ENCODE measurements around the gene PRKN. TPM values are rescaled to one million over a fixed set of nuclear protein-coding genes. Genes with fewer than 3 reads are reported as not detected.

Gene PRKN
- total RNA-seq, 1 donor from 2014 or later, result 1.3 TPM

DNA sequence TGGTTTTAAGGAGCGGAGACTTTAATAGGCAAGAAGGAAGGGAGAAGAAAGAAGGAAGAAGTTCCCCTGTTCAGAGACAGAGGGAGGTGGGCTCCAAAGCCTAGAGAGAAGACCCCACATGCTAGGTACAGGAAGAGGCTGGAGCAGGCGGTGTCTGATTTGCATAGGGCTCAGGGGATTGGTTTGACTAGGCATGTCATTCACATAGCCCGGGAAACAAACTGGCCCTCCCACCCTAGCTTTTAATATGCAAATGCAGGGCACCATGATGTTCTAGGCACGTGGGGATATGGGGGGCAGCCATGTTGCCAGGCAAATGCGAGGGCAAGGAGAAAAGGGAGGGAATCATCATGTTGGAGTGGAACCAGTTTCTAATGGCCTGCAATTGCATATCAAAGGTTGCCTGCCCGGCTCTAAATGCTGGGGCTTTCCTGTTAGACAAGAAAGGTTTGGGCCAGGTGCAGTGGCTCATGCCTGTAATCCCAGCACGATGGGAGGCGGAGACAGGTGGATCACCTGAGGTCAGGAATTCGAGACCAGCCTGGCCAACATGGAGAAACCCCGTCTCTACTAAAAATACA, 1419.4 kb downstream of the PRKN start:
- H3K4me3 ChIP-seq (ENCODE audit: insufficient read depth, low read depth, low read length), result no peak overlapping the region
- H4K20me1 ChIP-seq (ENCODE audit: insufficient read depth, low read length), result no peaks in the 10 kb centered on the region
- no peak overlapping the region for H3K9ac ChIP-seq (ENCODE audit: low read length)
- no peak for TF ChIP-seq CTCF (IDR thresholded peaks at IDR 0.05; ENCODE audit: insufficient read depth, low read depth, low read length)
- no peak for TF ChIP-seq EZH2 (IDR thresholded peaks at IDR 0.05; ENCODE audit: insufficient read depth, low read length)
- Mint-ChIP-seq H3K27ac (ENCODE audit: unreplicated experiment) (no peak overlapping the region), H3K9me3 (ENCODE audit: unreplicated experiment) (peaks cover 2% of the 10 kb centered on the region), H3K36me3 (ENCODE audit: low read depth, unreplicated experiment) (no peaks in the 10 kb centered on the region), H3K4me3 (ENCODE audit: unreplicated experiment) (no peak overlapping the region), H3K4me1 (ENCODE audit: low read depth, unreplicated experiment) (no peaks in the 10 kb centered on the region), H3K27me3 (ENCODE audit: low read depth, unreplicated experiment) (no peaks in the 10 kb centered on the region)
- H3K9me3 ChIP-seq (ENCODE audit: insufficient read depth, low read depth, low read length), result no peaks in the 10 kb centered on the region
- no peak overlapping the region for H3K27ac ChIP-seq (ENCODE audit: low read depth, low read length)
- peaks cover 6% of the 10 kb centered on the region for H3K4me1 ChIP-seq (ENCODE audit: insufficient read depth, low read length)
- no peak overlapping the region for H2AFZ ChIP-seq (ENCODE audit: low read depth, low read length)
- no peak for FAIRE-seq
- no peaks in the 10 kb centered on the region for H3K27me3 ChIP-seq (ENCODE audit: insufficient read depth, low read length)
- no peak overlapping the region for H3K4me2 ChIP-seq (ENCODE audit: low read length)
- DNase-seq (ENCODE audit: low read depth), result no peak
- H3K79me2 ChIP-seq (ENCODE audit: insufficient read depth, low read length), result no peaks in the 10 kb centered on the region
- no peaks in the 10 kb centered on the region for H3K36me3 ChIP-seq (ENCODE audit: insufficient read depth, low read length)

- Histone ChIP-seq H3K4me1 (ENCODE audit: insufficient read depth, low read length) (peaks cover 6% of the 10 kb centered on the region), H3K27ac (ENCODE audit: low read depth, low read length) (no peak overlapping the region), H3K9me3 (ENCODE audit: insufficient read depth, low read depth, low read length) (no peaks in the 10 kb centered on the region), H2AFZ (ENCODE audit: low read depth, low read length) (no peak overlapping the region), H3K4me2 (ENCODE audit: low read length) (no peak overlapping the region), H3K36me3 (ENCODE audit: insufficient read depth, low read length) (no peaks in the 10 kb centered on the region), H3K27me3 (ENCODE audit: insufficient read depth, low read length) (no peaks in the 10 kb centered on the region), H3K4me3 (ENCODE audit: insufficient read depth, low read depth, low read length) (no peak overlapping the region), H3K9ac (ENCODE audit: low read length) (no peak overlapping the region), H4K20me1 (ENCODE audit: insufficient read depth, low read length) (no peaks in the 10 kb centered on the region), H3K79me2 (ENCODE audit: insufficient read depth, low read length) (no peaks in the 10 kb centered on the region)
- Mint-ChIP-seq H3K27ac (ENCODE audit: unreplicated experiment) (no peak overlapping the region), H3K9me3 (ENCODE audit: unreplicated experiment) (peaks cover 1% of the 10 kb centered on the region), H3K36me3 (ENCODE audit: low read depth, unreplicated experiment) (no peaks in the 10 kb centered on the region), H3K27me3 (ENCODE audit: low read depth, unreplicated experiment) (no peaks in the 10 kb centered on the region), H3K4me3 (ENCODE audit: unreplicated experiment) (no peak overlapping the region), H3K4me1 (ENCODE audit: low read depth, unreplicated experiment) (no peaks in the 10 kb centered on the region)
- no peak for TF ChIP-seq EZH2 (IDR thresholded peaks at IDR 0.05; ENCODE audit: insufficient read depth, low read length)
- TF ChIP-seq CTCF (IDR thresholded peaks at IDR 0.05; ENCODE audit: insufficient read depth, low read depth, low read length), result no peak
- no peak for DNase-seq (ENCODE audit: low read depth)
- FAIRE-seq, result no peak
Measured at GRCh38 chr6:161305860-161306259, 1421.7 kb downstream of the PRKN start.

DNA sequence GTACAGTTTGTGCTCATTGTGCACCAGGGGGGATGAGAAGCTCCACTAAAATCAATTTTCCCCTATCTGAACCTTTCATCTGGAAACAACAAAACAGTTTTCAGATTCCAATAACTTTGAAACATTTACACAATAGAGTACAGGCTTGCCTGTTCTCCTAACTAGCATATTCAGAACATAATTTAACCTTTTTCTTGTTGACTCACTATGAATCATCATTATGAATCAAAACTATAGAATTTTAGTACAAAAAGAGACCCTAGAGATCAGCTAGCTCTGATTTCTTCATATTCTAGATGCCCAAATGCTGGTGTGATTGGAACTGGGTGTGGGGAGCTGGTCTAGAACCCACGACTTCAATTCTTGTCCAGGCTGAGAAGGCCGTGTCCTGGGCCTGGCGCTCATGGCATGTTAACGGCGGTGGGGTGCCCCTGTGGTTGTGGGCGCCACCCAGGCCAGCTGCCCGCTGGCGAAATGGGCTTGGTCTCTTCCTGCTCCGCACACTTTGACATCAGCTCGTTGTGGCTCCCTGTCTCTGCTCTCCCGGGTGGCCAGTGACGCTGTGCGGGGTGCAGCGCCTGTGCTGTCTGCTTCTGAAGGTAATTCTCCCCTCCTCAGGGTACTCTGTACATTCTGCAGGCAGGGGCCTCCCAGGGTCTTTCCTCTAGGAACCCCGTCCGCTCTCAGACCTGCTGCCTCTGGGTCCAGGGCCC, 1423.8 kb downstream of the PRKN start:
- Histone ChIP-seq H3K27me3 (ENCODE audit: insufficient read depth, low read length) (no peaks in the 10 kb centered on the region), H3K79me2 (ENCODE audit: insufficient read depth, low read length) (no peaks in the 10 kb centered on the region), H3K36me3 (ENCODE audit: insufficient read depth, low read length) (no peaks in the 10 kb centered on the region), H3K9ac (ENCODE audit: low read length) (no peak overlapping the region), H3K27ac (ENCODE audit: low read depth, low read length) (no peak overlapping the region), H4K20me1 (ENCODE audit: insufficient read depth, low read length) (no peaks in the 10 kb centered on the region), H3K4me1 (ENCODE audit: insufficient read depth, low read length) (peaks cover 6% of the 10 kb centered on the region), H3K4me3 (ENCODE audit: insufficient read depth, low read depth, low read length) (no peak overlapping the region), H3K9me3 (ENCODE audit: insufficient read depth, low read depth, low read length) (no peaks in the 10 kb centered on the region), H2AFZ (ENCODE audit: low read depth, low read length) (no peak overlapping the region), H3K4me2 (ENCODE audit: low read length) (no peak overlapping the region)
- H3K4me1 Mint-ChIP-seq (ENCODE audit: low read depth, unreplicated experiment), result no peaks in the 10 kb centered on the region
- FAIRE-seq (no peak), DNase-seq (ENCODE audit: low read depth) (peak; percentile 29)
- no peak overlapping the region for H3K27ac Mint-ChIP-seq (ENCODE audit: unreplicated experiment)
- no peak for TF ChIP-seq EZH2 (IDR thresholded peaks at IDR 0.05; ENCODE audit: insufficient read depth, low read length)
- TF ChIP-seq CTCF (IDR thresholded peaks at IDR 0.05; ENCODE audit: insufficient read depth, low read depth, low read length), result no peak
- no peaks in the 10 kb centered on the region for H3K36me3 Mint-ChIP-seq (ENCODE audit: low read depth, unreplicated experiment)
- no peak overlapping the region for H3K4me3 Mint-ChIP-seq (ENCODE audit: unreplicated experiment)
- no peaks in the 10 kb centered on the region for H3K9me3 Mint-ChIP-seq (ENCODE audit: unreplicated experiment)
- H3K27me3 Mint-ChIP-seq (ENCODE audit: low read depth, unreplicated experiment), result no peaks in the 10 kb centered on the region
